Measurements from ENCODE around the gene ZNF354B.

GRCh38 chr5:178861627-178862026, 1.9 kb downstream of the ZNF354B start:
- no peak for TF ChIP-seq CTCF (IDR thresholded peaks at IDR 0.05)
- no peak for TF ChIP-seq POLR2A (IDR thresholded peaks at IDR 0.05)
- TF ChIP-seq EP300 (IDR thresholded peaks at IDR 0.05): no peak
